SK-N-SH treated with all-trans-retinoic acid at 6 μM for 48 hours (cell line): Measurements from ENCODE around the gene GSS.

Source experiments
- ATAC-seq: fragments of 200-7000 bp; cut with Tn5 transposase; 3 replicates; pipeline ENCODE4 v1.9.1; 2020; ENCODE audit warnings: mild to moderate bottlenecking, moderate library complexity
- ARNTL ChIP-seq: fragments of 450-650 bp; formaldehyde crosslinking; IDR thresholded peaks from 2 replicates; pipeline ENCODE4 v1.5.0; 2020; ENCODE audit warnings: low read depth, mild to moderate bottlenecking, moderate library complexity, borderline replicate concordance
- BACH2 ChIP-seq: fragments of 250-450 bp; sonication (Bioruptor Pico); IDR thresholded peaks from 2 replicates; pipeline ENCODE4 v1.9.0; 2021; ENCODE audit warnings: mild to moderate bottlenecking, borderline replicate concordance
- ESRRG ChIP-seq: fragments of 250-450 bp; sonication (Bioruptor Pico); IDR thresholded peaks from 2 replicates; pipeline ENCODE4 v1.6.1; 2021; ENCODE audit warnings: mild to moderate bottlenecking
- GLIS3 ChIP-seq: fragments of 250-450 bp; sonication (Bioruptor Pico); IDR thresholded peaks from 2 replicates; pipeline ENCODE4 v1.5.0; 2020; ENCODE audit warnings: mild to moderate bottlenecking, moderate library complexity
- ISL1 ChIP-seq: fragments of 250-450 bp; sonication (Bioruptor Pico); IDR thresholded peaks from 2 replicates; pipeline ENCODE4 v2.1.2; 2022; ENCODE audit warnings: mild to moderate bottlenecking, moderate library complexity
- OSR1 ChIP-seq: fragments of 250-450 bp; sonication (Bioruptor Pico); IDR thresholded peaks from 2 replicates; pipeline ENCODE4 v1.8.0; 2022; ENCODE audit warnings: moderate library complexity, mild to moderate bottlenecking, inconsistent platforms
- PPARA ChIP-seq: fragments of 250-450 bp; sonication (Bioruptor Pico); IDR thresholded peaks from 2 replicates; pipeline ENCODE4 v1.5.0; 2020; ENCODE audit warnings: mild to moderate bottlenecking, borderline replicate concordance
- RARB ChIP-seq: fragments of 250-450 bp; sonication (Bioruptor Pico); IDR thresholded peaks from 2 replicates; pipeline ENCODE4 v1.8.0; 2021; ENCODE audit warnings: mild to moderate bottlenecking, moderate library complexity
- SNAI2 ChIP-seq: fragments of 250-450 bp; sonication (Bioruptor Pico); IDR thresholded peaks from 2 replicates; pipeline ENCODE4 v1.5.0; 2020; ENCODE audit warnings: mild to moderate bottlenecking, moderate library complexity
- TCF4 ChIP-seq: fragments of 250-450 bp; sonication (Bioruptor Pico); IDR thresholded peaks from 2 replicates; pipeline ENCODE4 v1.8.0; 2021; ENCODE audit warnings: mild to moderate bottlenecking, moderate library complexity, borderline replicate concordance
- TOX ChIP-seq: fragments of 250-450 bp; sonication (Bioruptor Pico); IDR thresholded peaks from 2 replicates; pipeline ENCODE4 v1.8.0; 2021; ENCODE audit warnings: mild to moderate bottlenecking, moderate library complexity, borderline replicate concordance
- ZC3H10 ChIP-seq: fragments of 250-450 bp; sonication (Bioruptor Pico); IDR thresholded peaks from 2 replicates; pipeline ENCODE4 v1.5.1; 2021; ENCODE audit warnings: mild to moderate bottlenecking, moderate library complexity
- ZFP3 ChIP-seq: fragments of 250-450 bp; sonication (Bioruptor Pico); IDR thresholded peaks from 2 replicates; pipeline ENCODE4 v1.5.0; 2020; ENCODE audit warnings: mild to moderate bottlenecking, moderate library complexity
- ZFP30 ChIP-seq: fragments of 450-650 bp; formaldehyde crosslinking; IDR thresholded peaks from 2 replicates; pipeline ENCODE4 v1.5.0; 2022; ENCODE audit warnings: mild to moderate bottlenecking, moderate library complexity
- ZNF70 ChIP-seq: fragments of 450-650 bp; formaldehyde crosslinking; IDR thresholded peaks from 2 replicates; pipeline ENCODE4 v1.5.0; 2020; ENCODE audit warnings: mild to moderate bottlenecking, moderate library complexity
- ZNF8 ChIP-seq: fragments of 450-650 bp; formaldehyde crosslinking; IDR thresholded peaks from 2 replicates; pipeline ENCODE4 v1.5.0; 2020; ENCODE audit warnings: mild to moderate bottlenecking, moderate library complexity
- TF ChIP-seq, protein P1 (sequence below): fragments of 250-450 bp; sonication (Bioruptor Pico); IDR thresholded peaks from 2 replicates; pipeline ENCODE4 v1.8.0; 2021; ENCODE audit warnings: low read depth, mild to moderate bottlenecking, moderate library complexity, borderline replicate concordance
- TF ChIP-seq, protein P2 (sequence below): fragments of 250-450 bp; sonication (Bioruptor Pico); IDR thresholded peaks from 2 replicates; pipeline ENCODE4 v1.5.1; 2020; ENCODE audit warnings: low read depth, mild to moderate bottlenecking, moderate library complexity
- TF ChIP-seq, protein P3 (sequence below): fragments of 250-450 bp; sonication (Bioruptor Pico); IDR thresholded peaks from 2 replicates; pipeline ENCODE4 v1.5.1; 2021; ENCODE audit warnings: mild to moderate bottlenecking, moderate library complexity
- TF ChIP-seq, protein P4 (sequence below): fragments of 250-450 bp; sonication (Bioruptor Pico); IDR thresholded peaks from 2 replicates; pipeline ENCODE4 v1.8.0; 2020; ENCODE audit warnings: mild to moderate bottlenecking, moderate library complexity, borderline replicate concordance
- TF ChIP-seq, protein P5 (sequence below): fragments of 250-450 bp; sonication (Bioruptor Pico); IDR thresholded peaks from 2 replicates; pipeline ENCODE4 v1.5.0; 2020; ENCODE audit warnings: mild to moderate bottlenecking, moderate library complexity

The GSS gene

DNA sequence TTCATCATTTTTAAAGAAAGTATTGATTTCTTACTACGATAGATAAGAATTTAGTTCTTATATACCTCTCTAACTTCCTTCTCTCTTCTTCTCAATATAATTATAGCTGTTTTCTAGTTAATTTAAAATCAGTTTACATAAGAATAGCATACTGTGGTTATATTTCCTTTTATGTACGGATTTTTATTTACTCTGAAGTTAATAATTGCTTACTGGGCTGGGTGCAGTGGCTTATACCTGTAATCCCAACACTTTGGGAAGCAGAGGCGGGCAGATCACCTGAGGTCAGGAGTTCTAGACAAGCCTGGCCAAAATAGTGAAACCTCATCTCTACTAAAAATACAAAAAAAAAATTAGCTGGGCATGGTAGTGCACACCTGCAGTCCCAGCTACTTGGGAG is 69.5 kb downstream of the GSS start (continued):
- no peak for TF ChIP-seq GLIS3 (CRISPR knock-in tag)

DNA sequence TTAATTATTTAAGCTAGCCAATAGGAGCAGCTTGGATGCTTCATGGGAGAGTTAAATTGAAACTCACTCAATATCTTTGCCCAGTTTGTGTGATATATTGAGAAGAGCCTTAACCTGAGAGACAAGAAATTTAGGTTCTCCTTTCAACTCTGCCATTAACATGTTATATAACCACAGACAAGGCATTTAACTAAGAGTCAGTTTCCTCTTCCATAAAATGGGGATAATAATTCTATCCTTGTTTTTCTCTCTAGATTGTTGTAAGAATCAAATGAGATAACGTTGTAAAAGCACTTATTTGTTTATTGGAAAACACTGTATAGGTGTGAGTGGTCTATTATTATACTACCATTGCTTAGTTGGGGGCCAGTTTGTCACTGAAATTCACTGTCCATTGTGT is 71.3 kb downstream of the GSS start:
- no peak for ATAC-seq
- TF ChIP-seq OSR1 (CRISPR knock-in tag) (no peak), GLIS3 (CRISPR knock-in tag) (no peak), ZFP30 (CRISPR knock-in tag) (no peak), TOX (CRISPR knock-in tag) (no peak), PPARA (CRISPR knock-in tag) (no peak), ZNF70 (CRISPR knock-in tag) (no peak), ZC3H10 (CRISPR knock-in tag) (no peak), SNAI2 (CRISPR knock-in tag) (no peak), ESRRG (CRISPR knock-in tag) (no peak), BACH2 (CRISPR knock-in tag) (no peak), ZFP3 (CRISPR knock-in tag) (no peak), ISL1 (CRISPR knock-in tag) (no peak), TCF4 (CRISPR knock-in tag) (no peak), ZNF8 (CRISPR knock-in tag) (no peak)
- TF ChIP-seq, protein P1, sequence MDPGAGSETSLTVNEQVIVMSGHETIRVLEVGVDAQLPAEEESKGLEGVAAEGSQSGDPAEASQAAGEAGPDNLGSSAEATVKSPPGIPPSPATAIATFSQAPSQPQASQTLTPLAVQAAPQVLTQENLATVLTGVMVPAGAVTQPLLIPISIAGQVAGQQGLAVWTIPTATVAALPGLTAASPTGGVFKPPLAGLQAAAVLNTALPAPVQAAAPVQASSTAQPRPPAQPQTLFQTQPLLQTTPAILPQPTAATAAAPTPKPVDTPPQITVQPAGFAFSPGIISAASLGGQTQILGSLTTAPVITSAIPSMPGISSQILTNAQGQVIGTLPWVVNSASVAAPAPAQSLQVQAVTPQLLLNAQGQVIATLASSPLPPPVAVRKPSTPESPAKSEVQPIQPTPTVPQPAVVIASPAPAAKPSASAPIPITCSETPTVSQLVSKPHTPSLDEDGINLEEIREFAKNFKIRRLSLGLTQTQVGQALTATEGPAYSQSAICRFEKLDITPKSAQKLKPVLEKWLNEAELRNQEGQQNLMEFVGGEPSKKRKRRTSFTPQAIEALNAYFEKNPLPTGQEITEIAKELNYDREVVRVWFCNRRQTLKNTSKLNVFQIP (CRISPR knock-in tag): no peak
- TF ChIP-seq, protein P2, sequence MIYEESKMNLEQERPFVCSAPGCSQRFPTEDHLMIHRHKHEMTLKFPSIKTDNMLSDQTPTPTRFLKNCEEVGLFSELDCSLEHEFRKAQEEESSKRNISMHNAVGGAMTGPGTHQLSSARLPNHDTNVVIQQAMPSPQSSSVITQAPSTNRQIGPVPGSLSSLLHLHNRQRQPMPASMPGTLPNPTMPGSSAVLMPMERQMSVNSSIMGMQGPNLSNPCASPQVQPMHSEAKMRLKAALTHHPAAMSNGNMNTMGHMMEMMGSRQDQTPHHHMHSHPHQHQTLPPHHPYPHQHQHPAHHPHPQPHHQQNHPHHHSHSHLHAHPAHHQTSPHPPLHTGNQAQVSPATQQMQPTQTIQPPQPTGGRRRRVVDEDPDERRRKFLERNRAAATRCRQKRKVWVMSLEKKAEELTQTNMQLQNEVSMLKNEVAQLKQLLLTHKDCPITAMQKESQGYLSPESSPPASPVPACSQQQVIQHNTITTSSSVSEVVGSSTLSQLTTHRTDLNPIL (CRISPR knock-in tag): no peak
- TF ChIP-seq, protein P3, sequence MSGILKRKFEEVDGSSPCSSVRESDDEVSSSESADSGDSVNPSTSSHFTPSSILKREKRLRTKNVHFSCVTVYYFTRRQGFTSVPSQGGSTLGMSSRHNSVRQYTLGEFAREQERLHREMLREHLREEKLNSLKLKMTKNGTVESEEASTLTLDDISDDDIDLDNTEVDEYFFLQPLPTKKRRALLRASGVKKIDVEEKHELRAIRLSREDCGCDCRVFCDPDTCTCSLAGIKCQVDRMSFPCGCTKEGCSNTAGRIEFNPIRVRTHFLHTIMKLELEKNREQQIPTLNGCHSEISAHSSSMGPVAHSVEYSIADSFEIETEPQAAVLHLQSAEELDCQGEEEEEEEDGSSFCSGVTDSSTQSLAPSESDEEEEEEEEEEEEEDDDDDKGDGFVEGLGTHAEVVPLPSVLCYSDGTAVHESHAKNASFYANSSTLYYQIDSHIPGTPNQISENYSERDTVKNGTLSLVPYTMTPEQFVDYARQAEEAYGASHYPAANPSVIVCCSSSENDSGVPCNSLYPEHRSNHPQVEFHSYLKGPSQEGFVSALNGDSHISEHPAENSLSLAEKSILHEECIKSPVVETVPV (CRISPR knock-in tag): no peak
- TF ChIP-seq, protein P4, sequence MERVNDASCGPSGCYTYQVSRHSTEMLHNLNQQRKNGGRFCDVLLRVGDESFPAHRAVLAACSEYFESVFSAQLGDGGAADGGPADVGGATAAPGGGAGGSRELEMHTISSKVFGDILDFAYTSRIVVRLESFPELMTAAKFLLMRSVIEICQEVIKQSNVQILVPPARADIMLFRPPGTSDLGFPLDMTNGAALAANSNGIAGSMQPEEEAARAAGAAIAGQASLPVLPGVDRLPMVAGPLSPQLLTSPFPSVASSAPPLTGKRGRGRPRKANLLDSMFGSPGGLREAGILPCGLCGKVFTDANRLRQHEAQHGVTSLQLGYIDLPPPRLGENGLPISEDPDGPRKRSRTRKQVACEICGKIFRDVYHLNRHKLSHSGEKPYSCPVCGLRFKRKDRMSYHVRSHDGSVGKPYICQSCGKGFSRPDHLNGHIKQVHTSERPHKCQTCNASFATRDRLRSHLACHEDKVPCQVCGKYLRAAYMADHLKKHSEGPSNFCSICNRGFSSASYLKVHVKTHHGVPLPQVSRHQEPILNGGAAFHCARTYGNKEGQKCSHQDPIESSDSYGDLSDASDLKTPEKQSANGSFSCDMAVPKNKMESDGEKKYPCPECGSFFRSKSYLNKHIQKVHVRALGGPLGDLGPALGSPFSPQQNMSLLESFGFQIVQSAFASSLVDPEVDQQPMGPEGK: no peak

DNA sequence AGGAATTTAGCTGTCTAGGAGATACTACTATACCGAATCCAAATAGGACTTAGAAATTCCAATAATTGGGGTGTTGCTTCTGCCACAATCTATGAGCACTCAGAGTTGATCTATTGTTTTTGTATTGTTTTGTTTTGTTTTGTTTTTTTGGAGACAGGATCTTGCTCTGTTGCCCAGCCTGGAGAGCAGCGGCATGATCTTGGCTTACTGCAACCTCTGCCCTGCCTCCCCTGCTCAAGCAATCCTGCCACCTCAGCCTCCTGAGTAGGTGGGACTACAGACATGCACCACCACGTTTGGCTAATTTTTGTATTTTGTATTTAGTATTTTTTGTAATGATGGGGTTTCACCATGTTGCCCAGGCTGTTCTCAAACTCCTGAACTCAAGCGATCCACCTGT is 71.8 kb downstream of the GSS start:
- TF ChIP-seq ZFP3 (CRISPR knock-in tag) (no peak), ARNTL (no peak), GLIS3 (CRISPR knock-in tag) (no peak), RARB (CRISPR knock-in tag) (no peak), OSR1 (CRISPR knock-in tag) (no peak), TCF4 (CRISPR knock-in tag) (no peak), ZNF70 (CRISPR knock-in tag) (no peak), ESRRG (CRISPR knock-in tag) (no peak), SNAI2 (CRISPR knock-in tag) (no peak), ZNF8 (CRISPR knock-in tag) (no peak), BACH2 (CRISPR knock-in tag) (no peak)
- TF ChIP-seq, protein P3 (CRISPR knock-in tag): no peak
- TF ChIP-seq, protein P4: no peak
- TF ChIP-seq, protein P1 (CRISPR knock-in tag): no peak
- TF ChIP-seq, protein P5, sequence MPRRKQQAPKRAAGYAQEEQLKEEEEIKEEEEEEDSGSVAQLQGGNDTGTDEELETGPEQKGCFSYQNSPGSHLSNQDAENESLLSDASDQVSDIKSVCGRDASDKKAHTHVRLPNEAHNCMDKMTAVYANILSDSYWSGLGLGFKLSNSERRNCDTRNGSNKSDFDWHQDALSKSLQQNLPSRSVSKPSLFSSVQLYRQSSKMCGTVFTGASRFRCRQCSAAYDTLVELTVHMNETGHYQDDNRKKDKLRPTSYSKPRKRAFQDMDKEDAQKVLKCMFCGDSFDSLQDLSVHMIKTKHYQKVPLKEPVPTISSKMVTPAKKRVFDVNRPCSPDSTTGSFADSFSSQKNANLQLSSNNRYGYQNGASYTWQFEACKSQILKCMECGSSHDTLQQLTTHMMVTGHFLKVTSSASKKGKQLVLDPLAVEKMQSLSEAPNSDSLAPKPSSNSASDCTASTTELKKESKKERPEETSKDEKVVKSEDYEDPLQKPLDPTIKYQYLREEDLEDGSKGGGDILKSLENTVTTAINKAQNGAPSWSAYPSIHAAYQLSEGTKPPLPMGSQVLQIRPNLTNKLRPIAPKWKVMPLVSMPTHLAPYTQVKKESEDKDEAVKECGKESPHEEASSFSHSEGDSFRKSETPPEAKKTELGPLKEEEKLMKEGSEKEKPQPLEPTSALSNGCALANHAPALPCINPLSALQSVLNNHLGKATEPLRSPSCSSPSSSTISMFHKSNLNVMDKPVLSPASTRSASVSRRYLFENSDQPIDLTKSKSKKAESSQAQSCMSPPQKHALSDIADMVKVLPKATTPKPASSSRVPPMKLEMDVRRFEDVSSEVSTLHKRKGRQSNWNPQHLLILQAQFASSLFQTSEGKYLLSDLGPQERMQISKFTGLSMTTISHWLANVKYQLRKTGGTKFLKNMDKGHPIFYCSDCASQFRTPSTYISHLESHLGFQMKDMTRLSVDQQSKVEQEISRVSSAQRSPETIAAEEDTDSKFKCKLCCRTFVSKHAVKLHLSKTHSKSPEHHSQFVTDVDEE: no peak
- no peak for ATAC-seq
